ENCODE measurements around the gene GJA4. TPM values are rescaled to one million over a fixed set of nuclear protein-coding genes. Genes with fewer than 3 reads are reported as not detected.

Gene GJA4
- total RNA-seq, 4 donors from 2014 or later, result 11.0 to 22.7 (median 18.8) TPM

DNA sequence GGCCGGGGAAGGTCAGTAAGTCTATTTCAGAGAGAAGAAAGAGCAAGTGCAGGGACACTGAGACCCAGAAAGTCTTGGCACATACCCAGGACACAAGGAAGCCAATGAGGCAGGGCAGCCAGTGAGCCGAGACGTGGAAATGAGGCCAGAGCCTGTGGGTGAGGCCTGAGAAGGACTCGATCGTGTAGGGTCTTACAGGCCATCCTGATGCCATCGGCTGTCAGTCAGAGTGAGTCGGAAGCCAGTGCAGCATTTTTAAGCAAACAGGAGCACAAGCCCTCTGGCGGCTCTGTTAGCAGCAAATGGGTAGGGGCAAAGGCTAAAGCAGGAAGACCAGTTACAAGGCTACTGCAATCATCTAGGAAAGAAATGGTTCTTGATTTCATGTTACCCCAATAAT lies 17.8 kb upstream of the GJA4 start:
- intact Hi-C loops (cut with DNase I), result no loop called here
- no peaks in the 10 kb centered on the region for H3K9me3 ChIP-seq
- TF ChIP-seq POLR2A (IDR thresholded peaks at IDR 0.05), result no peak
- TF ChIP-seq, protein P1, sequence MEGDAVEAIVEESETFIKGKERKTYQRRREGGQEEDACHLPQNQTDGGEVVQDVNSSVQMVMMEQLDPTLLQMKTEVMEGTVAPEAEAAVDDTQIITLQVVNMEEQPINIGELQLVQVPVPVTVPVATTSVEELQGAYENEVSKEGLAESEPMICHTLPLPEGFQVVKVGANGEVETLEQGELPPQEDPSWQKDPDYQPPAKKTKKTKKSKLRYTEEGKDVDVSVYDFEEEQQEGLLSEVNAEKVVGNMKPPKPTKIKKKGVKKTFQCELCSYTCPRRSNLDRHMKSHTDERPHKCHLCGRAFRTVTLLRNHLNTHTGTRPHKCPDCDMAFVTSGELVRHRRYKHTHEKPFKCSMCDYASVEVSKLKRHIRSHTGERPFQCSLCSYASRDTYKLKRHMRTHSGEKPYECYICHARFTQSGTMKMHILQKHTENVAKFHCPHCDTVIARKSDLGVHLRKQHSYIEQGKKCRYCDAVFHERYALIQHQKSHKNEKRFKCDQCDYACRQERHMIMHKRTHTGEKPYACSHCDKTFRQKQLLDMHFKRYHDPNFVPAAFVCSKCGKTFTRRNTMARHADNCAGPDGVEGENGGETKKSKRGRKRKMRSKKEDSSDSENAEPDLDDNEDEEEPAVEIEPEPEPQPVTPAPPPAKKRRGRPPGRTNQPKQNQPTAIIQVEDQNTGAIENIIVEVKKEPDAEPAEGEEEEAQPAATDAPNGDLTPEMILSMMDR (IDR thresholded peaks at IDR 0.05), result no peak
- no peaks in the 10 kb centered on the region for H3K27me3 ChIP-seq
- no peaks in the 10 kb centered on the region for H3K4me1 ChIP-seq
- no peak for DNase-seq
- H3K27ac ChIP-seq, result no peak overlapping the region
- no peak overlapping the region for H3K4me3 ChIP-seq (replicated peaks in 1 of 3)
- 46% methylated on average over 8 of the region's 8 CpGs for WGBS, 2 donors
- no peaks in the 10 kb centered on the region for H3K36me3 ChIP-seq

DNA sequence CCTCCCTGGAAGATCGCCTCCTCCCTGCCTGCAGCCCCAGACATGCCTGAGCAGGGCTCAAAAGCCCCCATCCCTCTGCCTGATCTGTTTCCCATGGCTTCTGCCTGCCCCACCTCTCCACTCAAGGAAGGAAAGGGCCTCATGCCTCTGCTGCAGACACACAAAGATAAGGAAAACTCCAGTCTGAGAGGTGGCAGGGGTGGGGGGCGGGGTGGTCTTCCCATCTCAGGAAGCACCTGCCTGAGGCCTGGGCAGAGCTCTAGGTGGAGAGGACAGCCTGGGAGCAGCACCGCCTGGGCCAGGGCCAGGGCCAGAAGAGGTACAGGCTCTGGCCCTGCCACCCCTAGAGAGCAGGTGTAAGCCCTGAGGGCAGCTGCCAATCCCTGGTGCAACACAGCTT lies 15.9 kb upstream of the GJA4 start:
- WGBS, 2 donors, result 84 to 89% methylated on average over 1 to 3 of the region's 3 CpGs
- DNase-seq, result no peak
- H3K36me3 ChIP-seq, result no peaks in the 10 kb centered on the region
- peaks cover 11% of the 10 kb centered on the region for H3K27me3 ChIP-seq
- intact Hi-C loops (cut with DNase I), result no loop called here
- peaks cover 3 to 11% of the 10 kb centered on the region in 2 donors for H3K4me1 ChIP-seq
- H3K4me3 ChIP-seq (replicated peaks in 1 of 3), result no peak overlapping the region
- H3K9me3 ChIP-seq, result no peaks in the 10 kb centered on the region
- no peak overlapping the region for H3K27ac ChIP-seq
- TF ChIP-seq, protein P1 (IDR thresholded peaks at IDR 0.05), result no peak
- no peak for TF ChIP-seq POLR2A (IDR thresholded peaks at IDR 0.05)

DNA sequence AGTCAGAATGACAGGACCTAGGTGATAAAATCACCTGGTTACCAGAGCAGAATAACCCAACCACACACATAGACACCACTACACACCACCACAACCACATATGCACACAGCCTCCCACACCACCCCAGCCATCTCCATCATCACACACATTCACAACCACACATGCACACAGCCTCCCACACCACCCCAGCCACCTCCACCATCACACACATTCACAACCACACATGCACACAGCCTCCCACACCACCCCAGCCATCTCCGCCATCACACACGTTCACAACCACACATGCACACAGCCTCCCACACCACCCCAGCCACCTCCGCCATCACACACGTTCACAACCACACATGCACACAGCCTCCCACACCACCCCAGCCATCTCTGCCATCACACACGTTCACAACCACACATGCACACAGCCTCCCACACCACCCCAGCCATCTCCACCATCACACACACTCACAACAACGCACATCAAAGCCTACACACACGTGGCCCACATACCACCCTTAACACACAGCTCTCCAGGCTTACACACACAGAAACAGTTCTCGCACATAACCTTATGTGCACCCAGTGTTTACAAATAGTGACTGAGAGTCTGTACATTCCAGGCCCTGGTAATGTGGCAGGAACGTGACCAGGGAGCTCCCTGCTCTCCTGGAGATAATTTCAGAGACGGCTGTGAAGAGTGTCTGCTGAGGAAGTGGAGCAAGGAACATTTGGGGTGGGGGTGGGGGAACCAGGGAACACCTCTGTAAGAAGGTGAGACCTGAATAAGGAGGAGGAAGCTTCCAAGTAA lies 15.1 kb upstream of the GJA4 start:
- 56 to 64% methylated on average over 10 of the region's 10 CpGs for WGBS, 2 donors
- Histone ChIP-seq H3K4me3 (replicated peaks in 1 of 3) (no peak overlapping the region), H3K9me3 (no peaks in the 10 kb centered on the region), H3K27me3 (peaks cover 11% of the 10 kb centered on the region), H3K4me1 (peaks cover 3 to 15% of the 10 kb centered on the region in 2 donors), H3K27ac (no peak overlapping the region), H3K36me3 (no peaks in the 10 kb centered on the region)
- TF ChIP-seq, protein P1 (IDR thresholded peaks at IDR 0.05), result no peak
- no peak for TF ChIP-seq POLR2A (IDR thresholded peaks at IDR 0.05)
- DNase-seq, result no peak
- intact Hi-C loops (cut with DNase I), result no loop called here

DNA sequence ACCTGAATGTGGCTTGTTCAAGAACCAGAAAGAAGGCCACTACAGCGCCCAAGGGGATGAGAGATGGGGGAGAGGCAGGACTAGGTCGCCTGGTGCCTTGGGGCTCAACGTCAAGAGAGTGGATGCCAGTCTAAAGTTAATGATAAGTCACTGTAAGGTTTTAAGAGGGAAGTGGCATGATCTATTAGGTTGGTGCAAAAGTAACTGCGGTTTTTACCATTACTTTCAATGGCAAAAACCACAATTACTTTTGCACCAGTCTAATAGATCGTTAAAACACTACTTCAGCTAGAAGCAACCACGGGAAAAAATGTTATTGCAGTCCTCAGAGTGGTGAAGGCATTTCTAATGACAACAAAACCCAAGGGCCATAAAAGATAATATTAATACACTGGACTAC lies 14.4 kb upstream of the GJA4 start:
- no peak for DNase-seq
- Histone ChIP-seq H3K4me1 (peaks cover 3 to 15% of the 10 kb centered on the region in 2 donors), H3K27ac (no peak overlapping the region), H3K9me3 (no peaks in the 10 kb centered on the region), H3K4me3 (replicated peaks in 1 of 3) (no peak overlapping the region), H3K27me3 (peaks cover 11% of the 10 kb centered on the region), H3K36me3 (no peaks in the 10 kb centered on the region)
- 65 to 75% methylated on average over 6 of the region's 6 CpGs for WGBS, 2 donors
- no peak for TF ChIP-seq POLR2A (IDR thresholded peaks at IDR 0.05)
- TF ChIP-seq, protein P1 (IDR thresholded peaks at IDR 0.05), result no peak
- intact Hi-C loops (cut with DNase I), result no loop called here

DNA sequence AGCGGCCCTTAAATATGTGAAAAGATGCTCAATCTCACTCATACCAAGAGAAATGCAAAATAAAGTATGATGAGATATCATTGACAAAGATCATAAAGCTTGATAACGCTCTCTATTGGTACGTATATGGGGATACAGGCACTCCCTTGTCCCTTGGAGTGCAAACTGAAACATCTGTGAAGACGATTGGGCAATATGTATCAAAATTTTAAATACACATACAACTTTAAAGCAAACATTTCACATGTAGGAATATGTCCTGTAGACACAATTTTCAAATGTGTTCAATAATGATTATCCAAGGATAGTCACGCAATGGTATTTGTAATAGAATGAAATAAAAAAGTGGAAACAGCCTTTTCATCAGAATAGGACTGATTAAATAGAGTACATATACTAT lies 13.8 kb upstream of the GJA4 start:
- intact Hi-C loops (cut with DNase I), result no loop called here
- WGBS, 2 donors, result 90 to 93% methylated on average over 5 of the region's 5 CpGs
- H3K27me3 ChIP-seq, result peaks cover 11% of the 10 kb centered on the region

More for the DNA sequence above, 13.8 kb upstream of the GJA4 start:
- peaks cover 3 to 15% of the 10 kb centered on the region in 2 donors for H3K4me1 ChIP-seq
- H3K36me3 ChIP-seq, result no peaks in the 10 kb centered on the region
- no peak overlapping the region for H3K27ac ChIP-seq
- H3K4me3 ChIP-seq (replicated peaks in 1 of 3), result no peak overlapping the region
- H3K9me3 ChIP-seq, result no peaks in the 10 kb centered on the region
- TF ChIP-seq, protein P1 (IDR thresholded peaks at IDR 0.05), result no peak
- TF ChIP-seq POLR2A (IDR thresholded peaks at IDR 0.05), result no peak
- DNase-seq, result no peak
